GM06990 (cell line): ENCODE measurements around the gene MAPKAP1.
A peak's percentile ranks its signal among the peaks of the same experiment; 100 is the strongest.

ENCODE experiments used
- DNase-seq: peaks from one replicate; pipeline ENCODE4 v3.0.0-alpha.2; 2011; ENCODE audit not compliant: insufficient read length; ENCODE audit errors: extremely low read depth
- H3K27me3 ChIP-seq: replicated peaks from 2 replicates; pipeline ENCODE4 v1.6.0; 2011; ENCODE audit warnings: low read length; ENCODE audit not compliant: control insufficient read depth, insufficient read depth
- H3K36me3 ChIP-seq: 2 replicates; pipeline ENCODE4 v1.5.1; 2011; ENCODE audit warnings: low read length; ENCODE audit not compliant: control insufficient read depth, insufficient read depth
- H3K4me3 ChIP-seq: replicated peaks from 2 replicates; pipeline ENCODE4 v1.5.1; 2011; ENCODE audit warnings: low read depth, mild to moderate bottlenecking, control low read depth, low read length
- TF ChIP-seq, protein P1 (sequence below): IDR thresholded peaks from 2 replicates; pipeline ENCODE4 v1.5.1; 2011; ENCODE audit warnings: low read length, control low read depth, mild to moderate bottlenecking, inconsistent platforms; ENCODE audit not compliant: insufficient read depth, poor library complexity, severe bottlenecking

MAPKAP1 gene

DNA sequence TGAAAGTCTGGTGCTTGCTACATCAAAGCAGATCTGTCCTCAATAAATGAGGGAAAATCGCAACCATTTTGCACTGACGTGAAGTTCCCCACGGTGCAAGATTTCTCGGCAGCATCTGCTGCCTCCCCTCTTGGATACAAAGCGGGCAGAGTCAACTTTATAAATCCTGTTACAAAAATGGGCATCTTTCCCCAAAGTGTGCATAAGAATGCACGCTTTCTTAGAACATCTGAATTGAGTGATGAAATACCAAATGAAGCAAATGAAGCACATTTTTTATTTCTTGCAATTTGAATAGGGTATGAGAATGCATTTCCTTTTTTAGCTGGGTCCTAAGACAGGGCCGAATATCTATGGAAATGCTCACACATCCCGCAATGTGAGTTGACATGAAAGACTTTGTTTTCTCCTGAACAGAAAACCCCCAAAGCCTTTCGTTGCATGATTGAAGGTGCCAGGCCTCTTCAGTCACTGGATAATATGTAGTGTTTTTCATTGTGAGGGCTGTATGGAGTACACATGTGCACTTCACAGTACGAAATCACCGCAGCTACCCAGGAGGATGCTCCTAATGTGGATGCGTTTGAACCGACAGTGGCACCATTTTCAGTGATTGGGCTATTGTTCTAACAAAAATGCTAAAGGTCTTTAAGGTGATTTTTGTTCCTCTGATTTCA is 19.6 kb upstream of the MAPKAP1 start:
- no peaks in the 10 kb centered on the region for H3K27me3 ChIP-seq
- TF ChIP-seq, protein P1, sequence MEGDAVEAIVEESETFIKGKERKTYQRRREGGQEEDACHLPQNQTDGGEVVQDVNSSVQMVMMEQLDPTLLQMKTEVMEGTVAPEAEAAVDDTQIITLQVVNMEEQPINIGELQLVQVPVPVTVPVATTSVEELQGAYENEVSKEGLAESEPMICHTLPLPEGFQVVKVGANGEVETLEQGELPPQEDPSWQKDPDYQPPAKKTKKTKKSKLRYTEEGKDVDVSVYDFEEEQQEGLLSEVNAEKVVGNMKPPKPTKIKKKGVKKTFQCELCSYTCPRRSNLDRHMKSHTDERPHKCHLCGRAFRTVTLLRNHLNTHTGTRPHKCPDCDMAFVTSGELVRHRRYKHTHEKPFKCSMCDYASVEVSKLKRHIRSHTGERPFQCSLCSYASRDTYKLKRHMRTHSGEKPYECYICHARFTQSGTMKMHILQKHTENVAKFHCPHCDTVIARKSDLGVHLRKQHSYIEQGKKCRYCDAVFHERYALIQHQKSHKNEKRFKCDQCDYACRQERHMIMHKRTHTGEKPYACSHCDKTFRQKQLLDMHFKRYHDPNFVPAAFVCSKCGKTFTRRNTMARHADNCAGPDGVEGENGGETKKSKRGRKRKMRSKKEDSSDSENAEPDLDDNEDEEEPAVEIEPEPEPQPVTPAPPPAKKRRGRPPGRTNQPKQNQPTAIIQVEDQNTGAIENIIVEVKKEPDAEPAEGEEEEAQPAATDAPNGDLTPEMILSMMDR, result no peak
- H3K36me3 ChIP-seq, result no peaks in the 10 kb centered on the region
- DNase-seq, result no peak
- no peak overlapping the region for H3K4me3 ChIP-seq

DNA sequence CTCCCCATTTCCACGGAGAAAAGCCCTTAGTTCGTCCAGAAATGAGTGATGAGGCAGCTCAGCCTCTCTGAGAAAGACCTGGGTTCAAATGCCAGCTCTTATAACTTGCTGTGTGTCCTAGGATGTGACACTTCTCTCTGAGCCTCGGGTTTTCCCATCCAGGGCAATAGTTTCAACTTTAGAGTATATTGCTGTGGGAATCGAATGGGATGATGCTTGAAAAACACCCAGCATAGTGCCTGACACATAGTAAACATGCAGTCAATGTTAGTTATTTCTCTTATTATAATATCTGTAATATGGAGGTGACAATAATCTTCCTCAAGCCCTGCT is 430 bp upstream of the MAPKAP1 start:
- no peak for DNase-seq
- peak overlapping the region; percentile 89 for H3K4me3 ChIP-seq
- H3K36me3 ChIP-seq, result no peaks in the 10 kb centered on the region
- no peaks in the 10 kb centered on the region for H3K27me3 ChIP-seq
- TF ChIP-seq, protein P1, result no peak

DNA sequence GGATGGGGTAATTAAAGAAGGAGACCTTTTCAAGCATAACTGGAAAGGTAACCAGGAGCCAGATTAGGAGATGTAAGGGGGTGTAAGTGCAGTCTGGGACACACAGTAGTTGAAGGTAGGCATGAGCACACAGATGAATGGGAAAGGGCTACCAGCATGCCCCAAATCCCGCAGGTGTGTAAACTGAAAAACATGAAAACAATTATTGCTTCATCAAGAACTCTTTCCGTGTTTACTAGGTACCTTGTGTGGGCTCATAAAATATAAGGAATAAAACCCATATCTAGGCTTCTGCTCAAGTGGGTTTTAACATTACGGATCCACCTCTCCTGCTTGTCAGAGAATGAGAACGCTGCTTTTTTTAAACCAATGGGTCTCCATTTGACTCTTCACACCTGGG is 1.1 kb downstream of the MAPKAP1 start:
- no peaks in the 10 kb centered on the region for H3K36me3 ChIP-seq
- TF ChIP-seq, protein P1, result no peak
- no peaks in the 10 kb centered on the region for H3K27me3 ChIP-seq
- peak overlapping the region; percentile 89 for H3K4me3 ChIP-seq
- no peak for DNase-seq

DNA sequence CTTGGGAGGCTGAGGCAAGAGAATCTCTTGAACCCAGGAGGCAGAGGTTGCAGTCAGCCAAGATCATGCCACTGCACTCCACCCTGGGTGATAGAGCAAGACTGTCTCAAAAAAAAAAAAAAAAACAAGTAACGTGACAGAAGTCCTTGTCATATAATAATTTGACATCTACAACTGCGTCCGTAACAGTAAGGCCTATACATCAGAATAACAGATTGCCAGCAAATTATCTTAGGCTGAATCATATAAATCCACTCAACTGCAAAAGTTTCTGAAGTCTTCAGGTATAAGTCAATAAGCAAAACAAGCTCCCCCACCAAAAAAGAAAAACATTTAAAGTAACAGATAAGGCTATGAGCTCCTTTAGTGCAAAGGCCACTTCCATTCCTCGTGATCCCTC is 3.3 kb downstream of the MAPKAP1 start:
- TF ChIP-seq, protein P1, result no peak
- no peaks in the 10 kb centered on the region for H3K36me3 ChIP-seq
- H3K27me3 ChIP-seq, result no peaks in the 10 kb centered on the region
- no peak for DNase-seq
- H3K4me3 ChIP-seq, result no peak overlapping the region

DNA sequence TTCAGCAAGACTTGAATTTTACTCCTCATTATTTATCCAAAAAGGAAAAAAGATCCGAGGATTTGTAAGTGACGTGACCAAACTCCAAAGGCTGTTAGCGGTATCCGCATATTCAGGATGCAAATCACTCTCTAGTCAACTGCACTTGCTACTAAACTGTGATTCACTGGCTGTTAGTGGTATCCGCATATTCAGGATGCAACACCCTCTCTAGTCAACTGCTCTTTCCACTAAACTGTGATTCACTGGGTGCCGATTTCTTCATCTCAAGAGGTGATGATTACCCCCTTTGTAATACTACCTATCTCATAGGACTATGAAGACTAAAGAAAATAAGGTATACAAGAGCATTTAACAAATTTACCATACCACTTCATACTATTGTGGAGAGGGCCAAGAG is 5.7 kb downstream of the MAPKAP1 start:
- no peaks in the 10 kb centered on the region for H3K36me3 ChIP-seq
- no peaks in the 10 kb centered on the region for H3K27me3 ChIP-seq
- no peak for DNase-seq
- H3K4me3 ChIP-seq, result peak overlapping the region; percentile 46
- TF ChIP-seq, protein P1, result no peak

DNA sequence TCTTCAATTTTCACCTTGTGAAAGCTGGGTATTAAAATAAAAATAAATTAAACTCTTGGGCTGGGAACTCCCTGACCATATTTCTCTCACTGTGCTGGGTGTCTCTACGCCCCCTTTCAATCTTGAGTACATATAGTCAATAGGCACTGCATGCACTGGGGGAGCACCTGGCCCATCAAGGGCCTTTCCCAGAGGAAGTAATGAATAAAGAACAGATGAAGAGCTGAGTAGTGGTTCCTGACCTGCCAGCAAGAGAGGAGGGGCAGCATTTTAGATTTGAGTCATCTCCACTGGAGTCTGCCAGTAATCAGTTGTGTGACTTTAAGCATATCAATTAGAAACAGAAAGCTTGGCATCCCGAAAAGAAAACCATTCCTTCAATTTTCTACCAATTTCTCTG is 6.2 kb downstream of the MAPKAP1 start:
- peak; percentile 59 for DNase-seq
- H3K36me3 ChIP-seq, result no peaks in the 10 kb centered on the region
- TF ChIP-seq, protein P1, result no peak
- H3K4me3 ChIP-seq, result peak overlapping the region; percentile 46
- no peaks in the 10 kb centered on the region for H3K27me3 ChIP-seq
